Prostate gland (tissue), 2 donors: ENCODE measurements around the gene FHOD3.

ENCODE experiments used
- CTCF ChIP-seq, 4 experiments: fragments of 200-600 bp in 2 of 4; fragments of 450-650 bp in 2 of 4; sonication (generic) in 2 of 4; IDR thresholded peaks; 1 replicate in 3 of 4; 2 replicates in 1 of 4; pipeline ENCODE4 v1.5.1; 2016 to 2019; ENCODE audit warnings: antibody characterized with exemption in 4 of 4, mild to moderate bottlenecking in 2 of 4, moderate library complexity in 2 of 4
- POLR2A ChIP-seq: fragments of 450-650 bp; IDR thresholded peaks from one replicate; pipeline ENCODE4 v1.6.1; 2016; ENCODE audit warnings: antibody characterized with exemption, mild to moderate bottlenecking

- TF ChIP-seq POLR2A (no peak), CTCF (IDR thresholded peaks at IDR 0.05) (no peak)
These were observed 92.5 kb downstream of the FHOD3 start for GRCh38 chr18:36389811-36390581.
